Thyroid gland (tissue), 4 donors: ENCODE data around the gene PLEKHG4.

ENCODE experiments used
- POLR2A ChIP-seq, 2 donors: fragments of 450-650 bp; IDR thresholded peaks; one replicate each; pipeline ENCODE4 v1.6.1; 2017; ENCODE audit warnings: antibody characterized with exemption in 2 of 2, mild to moderate bottlenecking in 2 of 2, moderate library complexity in 1 of 2
- TF ChIP-seq, protein P1 (sequence below), 6 experiments: fragments of 200-600 bp in 3 of 6; fragments of 450-650 bp in 3 of 6; sonication (generic) in 3 of 6; IDR thresholded peaks; one replicate each; pipeline ENCODE4 v1.5.1; 2016 to 2019; ENCODE audit warnings: antibody characterized with exemption in 6 of 6, mild to moderate bottlenecking in 2 of 6, inconsistent platforms in 1 of 6, moderate library complexity in 1 of 6

DNA sequence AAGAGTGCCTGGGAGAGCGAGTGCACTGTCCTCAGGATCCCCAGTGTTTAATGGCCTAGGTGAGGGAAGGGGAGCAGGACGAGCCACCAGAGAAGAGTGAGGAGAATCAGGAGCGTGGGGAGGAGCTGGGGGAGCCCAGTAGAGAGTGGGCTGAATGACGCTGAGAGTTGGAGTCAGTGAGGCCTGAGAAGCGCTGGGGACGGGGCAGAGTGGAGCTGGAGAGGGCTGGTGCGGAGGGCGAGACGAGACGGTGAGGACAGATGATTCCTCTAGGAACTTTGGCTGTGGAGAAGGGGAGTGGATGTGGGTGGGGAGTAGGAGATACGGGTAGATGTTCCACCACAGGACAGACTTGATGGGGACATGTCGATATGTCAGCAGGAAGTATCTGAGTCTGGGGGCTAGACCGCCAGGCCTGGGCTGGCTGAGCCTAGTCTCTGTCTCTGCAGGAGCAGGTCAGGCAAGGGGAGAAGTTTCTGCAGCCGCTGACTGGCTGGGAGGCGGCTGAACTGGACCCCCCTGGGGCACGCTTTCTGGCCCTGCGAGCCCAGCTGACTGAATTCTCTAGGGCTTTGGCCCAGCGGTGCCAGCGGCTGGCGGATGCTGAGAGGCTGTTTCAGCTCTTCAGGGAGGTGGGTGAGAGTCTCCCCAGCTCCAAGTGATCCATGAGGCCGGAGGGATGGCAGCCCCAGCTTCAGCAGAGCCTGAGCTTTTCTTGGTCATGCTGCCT lies 4.7 kb downstream of the PLEKHG4 start:
- TF ChIP-seq, protein P1, sequence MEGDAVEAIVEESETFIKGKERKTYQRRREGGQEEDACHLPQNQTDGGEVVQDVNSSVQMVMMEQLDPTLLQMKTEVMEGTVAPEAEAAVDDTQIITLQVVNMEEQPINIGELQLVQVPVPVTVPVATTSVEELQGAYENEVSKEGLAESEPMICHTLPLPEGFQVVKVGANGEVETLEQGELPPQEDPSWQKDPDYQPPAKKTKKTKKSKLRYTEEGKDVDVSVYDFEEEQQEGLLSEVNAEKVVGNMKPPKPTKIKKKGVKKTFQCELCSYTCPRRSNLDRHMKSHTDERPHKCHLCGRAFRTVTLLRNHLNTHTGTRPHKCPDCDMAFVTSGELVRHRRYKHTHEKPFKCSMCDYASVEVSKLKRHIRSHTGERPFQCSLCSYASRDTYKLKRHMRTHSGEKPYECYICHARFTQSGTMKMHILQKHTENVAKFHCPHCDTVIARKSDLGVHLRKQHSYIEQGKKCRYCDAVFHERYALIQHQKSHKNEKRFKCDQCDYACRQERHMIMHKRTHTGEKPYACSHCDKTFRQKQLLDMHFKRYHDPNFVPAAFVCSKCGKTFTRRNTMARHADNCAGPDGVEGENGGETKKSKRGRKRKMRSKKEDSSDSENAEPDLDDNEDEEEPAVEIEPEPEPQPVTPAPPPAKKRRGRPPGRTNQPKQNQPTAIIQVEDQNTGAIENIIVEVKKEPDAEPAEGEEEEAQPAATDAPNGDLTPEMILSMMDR (IDR thresholded peaks at IDR 0.05): no peak
- no peak for TF ChIP-seq POLR2A (IDR thresholded peaks at IDR 0.05)
